Measurements from ENCODE around the gene ZCCHC14.

Gene ZCCHC14

DNA sequence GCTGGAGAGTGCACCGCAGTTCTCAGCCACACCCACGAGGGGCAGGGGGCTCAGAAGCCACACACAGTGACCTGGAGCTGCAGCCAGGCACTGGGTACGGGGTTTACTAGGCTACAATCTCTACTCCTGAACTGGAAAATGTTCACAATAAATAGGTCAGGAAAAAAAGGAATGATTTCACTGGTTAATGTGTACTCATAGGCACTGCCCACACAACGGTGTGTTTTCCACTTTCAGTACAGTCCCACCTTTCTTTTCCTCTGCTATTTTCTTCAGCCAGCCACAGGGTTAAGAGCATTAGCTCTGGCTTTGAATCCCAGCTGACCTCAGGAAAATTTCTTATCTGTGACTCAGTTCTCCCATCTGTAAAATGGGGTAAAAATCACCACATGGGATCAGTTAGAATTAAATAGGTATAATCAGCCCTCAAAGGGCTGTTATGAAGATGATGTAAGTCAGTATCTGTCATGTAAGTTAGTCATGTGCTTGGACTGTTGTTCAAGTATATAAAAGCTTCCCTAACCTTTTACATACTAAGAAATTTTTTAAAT is 35.7 kb downstream of the ZCCHC14 start:
- DNase-seq (ENCODE audit: low spot score): no peak

DNA sequence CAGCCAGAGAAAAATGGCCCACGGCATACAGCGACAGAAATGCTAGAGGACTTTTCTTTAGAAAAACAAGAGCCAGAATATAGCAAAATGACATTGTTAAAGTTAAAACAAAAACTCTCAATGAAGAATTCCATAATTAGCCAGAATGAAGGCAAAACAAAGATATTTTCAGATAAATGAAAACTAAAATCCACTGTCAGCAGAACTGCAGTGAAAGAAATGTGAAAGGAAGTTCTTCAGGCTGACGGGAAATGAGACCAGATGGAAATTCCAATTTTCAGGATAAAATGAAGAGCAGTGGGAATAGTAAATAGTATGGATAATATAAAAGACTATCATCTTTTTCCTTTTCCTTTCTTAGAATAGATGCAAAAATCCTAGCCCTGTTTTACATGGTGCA is 38.4 kb downstream of the ZCCHC14 start:
- DNase-seq (ENCODE audit: low spot score): no peak

DNA sequence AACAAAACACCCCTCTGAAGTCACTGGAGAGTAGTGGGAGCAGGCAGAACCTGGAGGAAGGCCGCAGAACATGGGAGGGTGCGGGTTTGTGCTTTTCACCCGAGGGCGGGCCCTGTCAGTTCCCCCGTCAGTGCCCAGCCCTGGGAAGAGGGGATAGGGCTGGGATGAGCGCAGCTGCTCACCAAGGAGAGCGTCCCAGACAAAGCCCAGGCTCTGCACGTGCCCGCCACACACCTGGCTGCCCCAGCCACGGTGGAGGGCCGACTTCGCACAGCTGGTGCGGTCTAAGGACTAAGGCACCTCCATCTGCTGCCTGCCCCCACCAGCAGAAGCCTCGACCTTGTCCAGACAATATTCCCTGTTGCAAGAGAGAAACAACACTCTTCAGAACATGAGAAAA is 39.5 kb downstream of the ZCCHC14 start:
- no peak for DNase-seq (ENCODE audit: low spot score)

DNA sequence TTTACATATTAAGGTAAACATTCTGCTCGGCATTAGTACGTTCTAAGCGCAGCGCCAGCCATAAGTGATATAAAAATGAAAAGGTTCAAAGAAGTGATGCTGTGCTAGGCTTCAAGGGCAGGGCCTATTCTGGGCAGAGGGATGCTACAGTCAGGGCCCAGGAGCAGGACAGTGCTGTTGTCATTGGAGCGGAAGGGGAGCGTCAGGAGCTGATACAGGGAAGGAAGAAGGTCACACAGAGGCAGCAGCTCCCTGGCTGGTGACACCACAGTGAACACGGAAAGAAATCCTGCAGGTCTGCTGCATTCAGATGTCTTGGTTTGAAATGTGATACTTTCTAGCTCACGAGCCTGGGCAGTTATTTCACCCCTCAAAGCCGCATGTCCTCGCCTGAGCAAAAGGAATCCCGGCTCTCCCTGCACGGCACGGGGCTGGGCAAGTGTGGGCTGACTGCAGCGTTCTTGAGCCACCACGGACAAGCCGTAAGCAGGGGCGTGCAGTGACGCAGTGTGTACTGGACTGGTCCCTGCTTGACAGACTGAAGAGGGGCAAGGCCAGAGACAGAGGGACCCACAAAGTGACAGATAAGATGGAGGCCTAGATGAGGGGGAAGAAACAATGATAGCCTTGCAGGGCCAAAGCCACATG is 41.1 kb downstream of the ZCCHC14 start:
- DNase-seq (ENCODE audit: low spot score): no peak

DNA sequence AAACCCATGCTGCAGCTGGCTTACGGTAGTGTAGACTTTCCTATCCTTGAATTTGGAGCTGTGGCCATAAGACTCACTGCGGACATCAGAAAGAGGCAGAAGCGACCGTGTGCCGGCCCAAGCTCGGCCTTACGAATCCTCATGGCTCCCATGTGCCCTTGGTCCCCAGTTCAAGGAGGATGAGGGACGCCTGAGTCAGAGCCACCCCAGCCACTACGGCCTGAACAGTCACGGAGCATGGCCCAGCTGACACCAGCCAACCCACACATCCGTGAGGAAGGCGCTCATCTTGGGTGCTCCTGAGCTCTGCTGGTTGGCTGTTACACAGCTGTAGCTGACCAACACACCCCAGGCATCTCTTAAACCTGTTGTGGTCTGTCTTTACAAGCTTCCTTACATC is 44.0 kb downstream of the ZCCHC14 start:
- no peak for DNase-seq (ENCODE audit: low spot score)

DNA sequence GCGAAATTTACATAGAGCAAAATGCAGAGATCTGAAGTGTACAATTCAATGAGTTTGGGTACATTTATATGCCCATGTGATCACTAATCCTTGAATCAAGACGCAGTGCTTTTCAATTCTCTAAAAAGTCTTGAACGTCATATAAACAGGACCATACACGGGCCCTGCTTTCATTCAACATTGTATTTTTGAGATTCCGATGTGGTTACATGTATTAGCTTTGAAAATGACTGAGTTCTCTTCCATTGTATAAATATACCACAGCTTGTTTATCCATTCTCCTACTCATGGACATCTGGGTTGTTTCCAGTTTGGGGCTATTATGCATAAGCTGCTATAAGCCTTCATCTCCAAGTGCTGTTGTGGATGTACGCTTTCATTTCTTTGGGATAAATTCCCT is 45.5 kb downstream of the ZCCHC14 start:
- DNase-seq (ENCODE audit: low spot score): no peak

DNA sequence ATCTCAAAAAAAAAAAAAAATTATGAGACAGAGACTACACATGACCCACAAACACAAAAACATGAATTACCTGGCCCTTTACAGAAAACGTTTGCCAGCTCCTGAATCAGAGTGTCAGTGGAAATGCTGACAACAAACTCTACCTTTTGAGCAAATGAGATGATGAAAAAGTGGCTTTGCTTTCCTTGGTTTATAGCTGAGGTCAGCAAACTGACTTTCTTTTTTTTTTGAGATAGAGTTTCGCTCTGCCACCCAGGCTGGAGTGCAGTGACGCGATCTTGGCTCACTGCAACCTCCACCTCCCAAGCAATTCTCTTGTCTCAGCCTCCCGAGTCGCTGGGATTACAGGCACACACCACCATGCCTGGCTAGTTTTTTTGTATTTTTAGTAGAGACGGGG is 46.3 kb downstream of the ZCCHC14 start:
- no peak for DNase-seq (ENCODE audit: low spot score)

DNA sequence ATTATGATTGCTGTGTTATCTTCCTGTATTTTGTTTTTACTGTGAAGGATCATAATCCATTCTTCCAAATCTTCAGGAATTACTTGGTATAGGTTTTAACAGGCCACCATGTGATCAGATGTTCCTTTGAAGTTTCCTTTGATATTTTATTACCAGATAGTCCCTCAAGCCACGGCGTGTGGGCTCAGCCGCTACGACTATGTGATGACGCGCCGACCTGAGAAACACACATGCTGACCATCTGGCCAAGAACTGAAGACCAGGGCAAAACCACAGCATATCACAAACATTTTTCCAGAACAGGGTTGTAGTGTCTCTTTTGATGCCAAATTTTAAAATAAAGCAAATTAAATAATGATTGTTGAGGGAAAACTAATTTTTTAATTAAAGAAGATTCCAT is 47.3 kb downstream of the ZCCHC14 start:
- no peak for DNase-seq (ENCODE audit: low spot score)

DNA sequence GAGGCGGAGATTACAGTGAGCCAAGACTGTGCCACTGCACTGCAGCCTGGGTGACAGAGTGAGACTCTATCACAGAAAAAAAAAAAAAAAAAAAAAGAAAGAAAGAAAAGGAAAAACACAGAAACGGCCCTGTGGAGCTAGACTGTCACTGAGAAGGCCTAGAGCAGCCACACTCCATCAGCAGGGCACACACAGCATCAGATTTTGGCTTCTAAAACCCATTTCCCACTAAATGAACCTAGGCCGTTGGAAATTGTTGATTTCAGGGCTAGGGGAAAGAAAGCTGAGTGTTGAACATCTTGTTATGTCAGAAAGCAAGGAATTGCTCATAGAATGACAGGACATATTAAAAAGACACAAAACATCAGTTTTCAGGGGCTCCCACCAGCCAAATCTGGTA is 48.9 kb downstream of the ZCCHC14 start:
- DNase-seq (ENCODE audit: low spot score): no peak

DNA sequence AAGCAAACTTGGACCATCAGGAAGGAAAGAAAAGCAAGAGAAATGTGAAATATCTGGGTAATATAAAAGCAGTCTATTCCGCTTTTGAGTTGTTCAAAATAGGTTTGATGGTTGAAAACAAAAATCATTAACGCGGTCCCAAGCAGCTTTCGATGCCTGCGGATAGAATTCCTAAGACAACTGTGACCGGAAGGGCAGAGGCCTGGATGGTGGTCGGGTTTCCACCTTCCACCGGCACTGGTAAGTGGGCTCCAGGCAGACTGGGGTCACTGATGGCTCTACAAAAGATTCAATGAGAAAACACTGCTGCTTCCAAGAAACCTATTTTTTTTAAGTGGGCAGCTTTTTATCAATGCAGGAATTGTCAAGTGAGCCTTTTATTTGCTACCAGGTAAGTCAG is 49.8 kb downstream of the ZCCHC14 start:
- no peak for DNase-seq (ENCODE audit: low spot score)

DNA sequence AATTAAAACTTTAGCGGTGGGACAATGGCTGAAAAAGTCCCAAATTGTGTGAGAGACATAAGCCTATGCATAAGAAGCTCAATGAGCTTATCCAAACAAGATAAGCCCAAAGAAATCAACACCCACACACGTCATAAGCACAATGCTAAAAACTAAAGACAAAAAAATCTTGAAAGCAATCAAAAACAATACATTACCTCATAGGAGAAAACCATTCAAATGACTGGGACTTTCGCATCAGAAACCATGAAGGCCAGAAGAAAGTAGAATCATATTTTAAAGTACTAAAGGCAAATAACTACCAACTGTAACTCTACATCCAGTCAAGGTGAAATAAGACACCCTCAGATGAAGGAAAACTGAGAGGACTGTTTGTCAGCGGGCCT is 50.2 kb downstream of the ZCCHC14 start:
- no peak for DNase-seq (ENCODE audit: low spot score)

DNA sequence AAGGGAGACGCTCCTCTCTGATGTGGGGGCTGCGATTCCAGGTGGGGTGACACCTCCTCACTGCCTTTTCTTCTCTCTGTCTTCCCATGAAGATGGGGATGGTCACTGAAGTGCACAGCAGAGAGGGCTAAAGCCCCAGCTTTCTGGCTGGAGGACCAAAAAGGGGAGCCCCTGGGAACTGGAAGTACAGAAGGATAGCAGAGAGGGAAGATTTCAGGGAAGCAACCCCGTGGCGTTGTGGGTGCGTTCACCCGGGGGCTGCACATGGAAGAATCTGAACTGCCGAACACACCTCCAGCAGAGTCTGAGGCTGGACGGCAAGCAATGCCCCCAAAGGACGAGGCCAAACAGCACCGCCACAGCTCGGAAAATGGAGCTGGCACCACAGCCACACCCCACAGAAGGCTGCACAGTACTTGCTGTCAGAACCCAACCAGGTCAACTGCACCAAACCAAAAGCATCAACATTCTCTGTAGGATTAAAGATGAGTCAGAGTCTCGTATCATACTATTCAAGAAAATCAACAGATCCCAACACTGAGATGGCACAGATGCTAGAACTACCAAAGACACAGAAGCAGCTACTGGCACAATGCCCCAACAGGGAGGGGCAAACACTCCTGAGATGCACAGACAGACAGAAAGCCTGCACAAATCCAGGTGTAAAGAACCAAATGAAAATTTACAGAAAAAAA is 50.8 kb downstream of the ZCCHC14 start:
- no peak for DNase-seq (ENCODE audit: low spot score)

DNA sequence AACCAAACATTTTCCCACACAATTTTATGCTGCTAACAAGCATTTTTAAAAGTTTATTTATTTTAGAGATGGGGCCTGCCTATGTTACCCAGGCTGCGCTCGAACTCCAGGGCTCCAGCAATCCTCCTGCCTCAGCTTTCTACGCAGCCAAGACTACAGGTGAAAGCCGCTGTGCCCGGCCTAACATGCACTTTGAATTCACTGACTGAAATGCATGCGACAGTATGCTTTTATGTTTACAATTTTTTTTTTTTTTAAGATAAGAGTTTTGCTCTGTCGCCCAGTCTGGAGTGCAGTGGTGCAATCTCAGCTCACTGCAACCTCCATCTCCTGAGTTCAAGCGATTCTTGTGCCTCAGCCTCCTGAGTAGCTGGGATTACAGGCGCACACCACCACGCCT is 52.9 kb downstream of the ZCCHC14 start:
- DNase-seq (ENCODE audit: low spot score): no peak

DNA sequence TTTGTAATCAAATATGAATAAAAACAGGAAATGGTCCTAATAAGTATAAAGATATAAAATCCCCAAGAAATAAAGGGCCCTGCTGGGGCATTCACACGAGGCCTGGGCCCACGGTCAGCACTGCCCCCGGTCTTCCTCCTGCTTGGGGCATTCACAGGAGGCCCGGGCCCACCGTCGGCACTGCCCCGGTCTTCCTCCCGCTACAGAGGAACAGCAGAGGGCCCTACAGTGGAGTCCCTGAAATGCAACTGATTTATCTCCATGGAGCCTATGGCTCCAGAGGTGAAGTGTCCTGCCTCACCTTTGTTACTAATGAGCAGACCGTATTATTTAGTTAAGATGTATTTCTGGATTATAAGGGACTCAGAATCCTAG is 54.2 kb downstream of the ZCCHC14 start:
- no peak for DNase-seq (ENCODE audit: low spot score)

DNA sequence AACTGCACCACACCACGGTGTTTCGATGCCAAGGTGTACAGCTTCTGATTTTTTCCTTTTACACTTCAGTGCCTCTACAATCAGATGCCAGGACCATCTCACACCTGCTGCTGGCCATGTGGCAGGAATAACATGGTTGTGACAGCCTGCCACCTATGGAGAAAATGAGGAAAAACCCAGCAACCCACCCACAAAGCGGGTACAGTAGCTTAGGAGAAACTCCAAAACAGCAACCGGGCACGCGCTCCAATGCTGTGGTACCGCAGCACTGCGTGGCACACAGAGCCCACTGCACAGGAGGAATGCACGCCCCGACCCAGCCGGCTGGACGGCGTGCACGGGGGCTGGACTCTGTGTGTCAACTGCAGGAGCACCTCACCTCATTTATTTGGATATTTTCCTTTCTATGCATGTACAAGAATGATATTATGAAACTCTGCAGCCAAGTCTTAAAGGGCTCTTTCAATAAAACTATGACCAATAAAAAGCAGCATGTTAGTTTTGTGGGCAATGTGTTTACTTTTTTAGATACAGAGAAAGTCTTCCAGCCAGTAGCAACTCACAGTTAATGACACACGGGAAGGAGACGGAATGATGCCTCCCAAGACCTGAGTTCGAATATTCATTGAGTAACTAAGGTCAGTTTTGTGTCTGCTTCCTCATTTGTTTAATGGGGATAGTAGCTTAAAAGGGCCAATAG is 54.8 kb downstream of the ZCCHC14 start:
- no peak for DNase-seq (ENCODE audit: low spot score)

DNA sequence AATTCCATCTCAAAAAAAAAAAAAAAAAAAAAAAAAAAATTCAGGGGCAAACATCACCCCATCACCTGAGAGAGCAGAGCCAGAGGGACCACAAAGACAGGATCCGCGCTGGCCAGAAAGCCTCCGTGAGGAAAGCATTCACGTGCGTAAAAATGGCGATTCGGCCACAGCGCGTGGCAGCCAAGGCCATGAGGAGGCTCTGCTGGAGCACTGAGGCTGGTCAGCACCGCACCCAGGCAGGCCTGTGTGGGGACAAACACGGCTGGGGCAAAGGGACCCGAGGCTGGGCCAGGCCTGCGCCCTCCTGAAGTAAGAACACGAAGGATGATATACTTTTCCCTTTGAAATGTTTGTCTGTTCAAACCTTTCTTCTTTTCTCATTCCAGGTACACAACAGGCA is 55.5 kb downstream of the ZCCHC14 start:
- no peak for DNase-seq (ENCODE audit: low spot score)

DNA sequence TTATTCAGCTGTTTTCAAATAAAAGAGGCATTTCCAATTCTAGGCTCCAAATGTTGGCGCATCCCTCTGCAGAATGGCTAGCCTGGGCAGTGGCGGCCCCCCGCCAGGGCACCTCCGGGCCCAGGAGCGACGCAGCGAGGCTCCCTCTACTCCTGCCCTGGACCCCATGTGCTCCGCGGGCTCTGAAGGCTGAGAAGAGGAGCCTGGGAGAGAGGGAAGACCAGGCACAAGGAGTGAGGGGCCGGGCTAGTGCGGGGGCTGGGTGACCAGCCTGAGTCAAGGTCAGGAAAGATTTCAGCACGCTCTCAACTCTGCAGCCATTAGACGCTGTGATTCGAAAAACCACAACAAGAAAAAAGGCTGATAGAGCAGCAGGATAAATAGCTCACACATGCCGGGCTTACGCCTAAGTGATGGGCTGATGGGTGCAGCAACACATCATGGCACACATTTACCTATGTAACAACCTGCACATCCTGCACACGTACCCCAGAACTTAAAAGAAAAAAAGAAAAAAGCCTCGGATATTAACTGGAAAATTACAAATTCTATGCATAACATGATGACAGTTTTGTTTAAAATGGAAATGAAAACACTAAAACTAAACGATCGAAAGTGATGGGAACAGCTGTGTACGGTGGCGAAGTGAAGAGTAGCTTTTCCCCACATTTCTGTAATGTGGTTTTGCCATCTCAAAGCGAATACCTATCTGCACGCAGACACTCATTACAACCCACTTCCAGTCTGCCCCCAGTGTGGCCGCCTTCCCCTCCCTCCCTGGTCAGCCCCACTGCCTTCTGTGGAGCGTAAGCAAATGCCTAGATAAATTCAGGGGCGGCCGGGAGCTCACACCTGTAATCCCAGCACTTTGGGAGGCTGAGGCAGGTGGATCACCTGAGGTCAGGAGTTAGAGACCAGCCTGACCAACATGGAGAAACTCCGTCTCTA is 56.3 kb downstream of the ZCCHC14 start:
- no peak for DNase-seq (ENCODE audit: low spot score)

DNA sequence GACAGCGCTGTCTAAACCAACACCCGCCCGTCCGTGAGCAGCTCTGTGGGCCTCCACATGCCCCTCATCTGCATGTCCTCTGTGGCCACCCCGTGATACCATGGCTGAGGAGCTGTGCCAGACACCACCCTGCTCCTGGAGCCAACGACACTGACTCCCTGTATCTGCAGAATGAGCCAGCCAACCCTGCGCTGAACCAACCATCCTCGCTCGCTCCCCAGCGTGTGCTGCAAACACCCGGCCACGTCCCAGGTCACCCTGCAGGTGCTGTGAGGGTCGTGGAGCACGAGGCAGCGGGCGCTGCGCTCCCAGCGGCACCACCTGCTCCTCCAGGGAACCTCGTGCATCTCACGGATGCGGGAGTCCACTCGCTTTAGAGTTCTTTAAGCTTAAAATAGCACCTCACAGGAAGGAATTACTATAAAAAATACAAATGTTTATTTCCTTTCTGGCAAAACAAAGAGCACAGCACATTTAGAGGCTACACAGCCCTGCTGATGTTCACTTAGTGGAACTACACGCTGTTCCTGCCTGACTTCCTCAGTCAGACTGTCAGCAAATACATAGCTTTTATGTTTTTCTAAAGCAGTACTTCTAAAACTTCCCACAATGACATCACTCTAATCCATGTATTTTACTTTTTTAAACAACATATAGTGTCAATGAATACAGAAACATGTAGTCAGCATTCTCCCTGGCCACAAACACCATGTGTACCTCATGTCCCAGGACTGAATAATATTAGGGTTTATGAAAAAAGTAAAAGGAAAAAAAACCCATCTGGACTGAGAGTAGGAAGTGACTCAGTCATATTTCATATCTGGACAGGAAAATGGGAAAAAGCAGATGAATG is 57.2 kb downstream of the ZCCHC14 start:
- no peak for DNase-seq (ENCODE audit: low spot score)

DNA sequence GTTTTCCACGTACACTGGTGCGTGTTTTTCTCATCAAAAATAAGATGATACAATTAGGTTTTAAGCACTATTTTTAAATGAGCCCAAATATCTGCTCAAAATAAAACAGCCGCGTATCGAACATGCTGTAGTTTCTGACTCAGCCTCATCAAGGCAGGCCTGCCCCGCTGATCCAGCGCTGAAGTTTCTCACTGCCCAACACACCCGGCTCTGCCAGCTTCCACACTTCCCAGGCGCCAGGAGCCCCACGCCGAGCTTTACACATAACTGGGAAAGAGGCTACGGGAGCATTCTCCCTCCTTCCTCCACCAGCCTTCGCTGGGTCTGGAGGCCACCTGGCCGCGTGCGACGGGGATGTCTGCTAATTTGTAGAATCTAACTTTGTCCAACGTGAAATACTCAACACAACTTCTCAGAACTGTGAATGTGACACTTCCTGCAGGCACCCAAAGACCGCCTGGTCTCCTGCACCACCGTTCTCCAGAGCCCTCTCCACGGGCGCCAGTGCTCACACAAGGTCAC is 58.6 kb downstream of the ZCCHC14 start:
- no peak for DNase-seq (ENCODE audit: low spot score)

DNA sequence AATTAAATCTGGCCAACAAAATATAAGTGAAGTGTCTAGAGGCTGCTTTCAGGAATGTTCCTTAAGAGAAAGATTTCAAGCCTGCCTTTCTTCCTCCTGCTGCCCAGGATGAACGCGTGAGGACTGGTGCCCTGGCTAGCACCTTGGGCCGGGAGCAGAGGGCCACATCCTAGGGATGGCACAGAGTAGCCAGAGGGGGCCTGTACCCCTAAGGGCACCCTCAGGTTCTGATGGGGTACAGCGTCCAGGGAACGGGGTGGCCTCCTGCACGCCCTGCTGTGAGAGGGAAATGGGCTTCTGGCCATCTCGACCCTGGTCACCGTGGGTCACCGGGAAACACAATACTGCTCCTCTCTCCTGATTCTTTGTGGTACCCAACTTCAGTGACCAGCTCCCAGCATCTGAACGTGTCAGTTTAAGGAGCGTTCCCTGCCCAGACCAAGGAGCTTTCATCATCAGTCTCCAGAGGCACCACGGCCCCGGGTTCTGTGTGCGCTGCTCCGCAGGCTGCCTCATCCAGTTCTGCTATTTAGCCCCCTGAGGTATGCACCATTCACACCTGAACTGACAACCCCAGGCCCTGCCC is 60.4 kb downstream of the ZCCHC14 start:
- DNase-seq (ENCODE audit: low spot score): no peak

DNA sequence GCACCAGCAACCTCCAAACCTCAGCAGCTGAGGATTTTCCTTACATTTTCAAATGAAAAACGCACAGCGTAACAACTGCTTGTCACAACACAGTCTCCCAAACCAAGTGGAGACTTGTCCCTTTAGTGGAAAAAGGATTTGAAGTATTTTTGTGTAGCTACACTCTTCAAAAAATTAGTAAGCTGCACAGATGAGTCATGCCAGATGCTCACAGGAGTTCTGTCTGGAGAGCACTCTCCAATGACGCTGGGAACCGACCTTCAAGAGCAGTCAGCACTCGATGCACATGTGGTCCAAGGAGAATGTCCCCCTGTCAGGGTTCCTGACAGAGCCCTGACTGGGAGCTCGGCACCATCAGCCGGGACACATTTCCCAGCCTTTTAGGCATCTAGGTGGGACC is 60.9 kb downstream of the ZCCHC14 start:
- no peak for DNase-seq (ENCODE audit: low spot score)
